HG02623 (cell line): Measurements from ENCODE around the gene CAPRIN2.

Experiments used
- ATAC-seq: cut with Tn5 transposase; IDR thresholded peaks from one replicate; pipeline ENCODE4 v1.9.1; 2021; ENCODE audit warnings: moderate library complexity; ENCODE audit not compliant: unreplicated experiment

Gene CAPRIN2

GRCh38 chr12:30763053-30763452 is 8.3 kb upstream of the CAPRIN2 start:
- ATAC-seq = no peak

- no peak for ATAC-seq
These were observed 7.0 kb upstream of the CAPRIN2 start for GRCh38 chr12:30761730-30762129.

GRCh38 chr12:30757316-30757715 is 2.6 kb upstream of the CAPRIN2 start:
- ATAC-seq = no peak

GRCh38 chr12:30756074-30756473 is 1.3 kb upstream of the CAPRIN2 start:
- no peak for ATAC-seq

- ATAC-seq = no peak
These were observed 628 bp upstream of the CAPRIN2 start for GRCh38 chr12:30755395-30755762.

- no peak for ATAC-seq
These were observed 385 bp downstream of the CAPRIN2 start for GRCh38 chr12:30754383-30754749.

GRCh38 chr12:30753751-30754382 is 884 bp downstream of the CAPRIN2 start:
- no peak for ATAC-seq

GRCh38 chr12:30753233-30753632 is 1.5 kb downstream of the CAPRIN2 start:
- ATAC-seq = no peak

GRCh38 chr12:30752255-30752654 is 2.5 kb downstream of the CAPRIN2 start:
- ATAC-seq = no peak

GRCh38 chr12:30748147-30748546 is 6.6 kb downstream of the CAPRIN2 start:
- ATAC-seq = no peak

GRCh38 chr12:30746190-30746589 is 8.6 kb downstream of the CAPRIN2 start:
- ATAC-seq = no peak

- ATAC-seq = no peak
These were observed 10.4 kb downstream of the CAPRIN2 start for GRCh38 chr12:30744321-30744720.

GRCh38 chr12:30740274-30740673 is 14.5 kb downstream of the CAPRIN2 start:
- ATAC-seq = no peak

- ATAC-seq = no peak
These were observed 15.7 kb downstream of the CAPRIN2 start for GRCh38 chr12:30739020-30739419.

- ATAC-seq = no peak
These were observed 21.7 kb downstream of the CAPRIN2 start for GRCh38 chr12:30732954-30733637.

- ATAC-seq = no peak
These were observed 24.7 kb downstream of the CAPRIN2 start for GRCh38 chr12:30730011-30730410.

- no peak for ATAC-seq
These were observed 25.2 kb downstream of the CAPRIN2 start for GRCh38 chr12:30729547-30729946.

GRCh38 chr12:30726647-30727046 is 28.1 kb downstream of the CAPRIN2 start:
- ATAC-seq = no peak

GRCh38 chr12:30725739-30726138 is 29.0 kb downstream of the CAPRIN2 start:
- ATAC-seq = no peak

- no peak for ATAC-seq
These were observed 35.7 kb downstream of the CAPRIN2 start for GRCh38 chr12:30719060-30719459.

- no peak for ATAC-seq
These were observed 47.0 kb downstream of the CAPRIN2 start for GRCh38 chr12:30707613-30708342.

- ATAC-seq = no peak
These were observed 48.3 kb downstream of the CAPRIN2 start for GRCh38 chr12:30706476-30706875.
